Right lobe of liver (tissue), 6 donors: Measurements from ENCODE around the gene PPA1. TPM values are rescaled to one million over a fixed set of nuclear protein-coding genes. Genes with fewer than 3 reads are reported as not detected.

ENCODE experiments used
- ATAC-seq, 4 donors: fragments of 200-7000 bp; cut with Tn5 transposase; one replicate each; pipeline ENCODE4 v1.9.1; 2020; ENCODE audit warnings: mild to moderate bottlenecking in 4 of 4, moderate library complexity in 4 of 4
- DNase-seq, 3 donors: peaks; one replicate each; pipeline ENCODE4 v3.0.0-alpha.2; 2020
- H3K27ac ChIP-seq, 3 donors: fragments of 200-600 bp; one replicate each; pipeline ENCODE4 v1.8.0; 2022
- H3K27me3 ChIP-seq, 2 donors: fragments of 200-600 bp; one replicate each; pipeline ENCODE4 v1.8.0; 2022
- H3K36me3 ChIP-seq, 4 donors: fragments of 200-600 bp; sonication (generic) in 1 of 4; one replicate each; pipeline versions ENCODE4 v1.5.1 to v1.8.0; 2017 to 2022; ENCODE audit warnings: control low read depth in 1 of 4
- H3K4me1 ChIP-seq, 4 donors: fragments of 200-600 bp; sonication (generic) in 1 of 4; one replicate each; pipeline versions ENCODE4 v1.5.1 to v1.8.0; 2017 to 2022; ENCODE audit warnings: control low read depth in 1 of 4
- H3K4me3 ChIP-seq, 3 donors: fragments of 200-600 bp; one replicate each; pipeline ENCODE4 v1.8.0; 2022
- H3K9me3 ChIP-seq, 4 donors: fragments of 200-600 bp; sonication (generic) in 1 of 4; one replicate each; pipeline versions ENCODE4 v1.5.1 to v1.8.0; 2017 to 2022; ENCODE audit warnings: control low read depth in 1 of 4
- CTCF ChIP-seq, 4 donors: fragments of 200-600 bp in 3 of 4; fragments of 450-650 bp in 1 of 4; IDR thresholded peaks; one replicate each; pipeline versions ENCODE4 v1.5.1 to v1.8.0; 2016 to 2022; ENCODE audit warnings: antibody characterized with exemption in 4 of 4, mild to moderate bottlenecking in 2 of 4
- POLR2A ChIP-seq: fragments of 450-650 bp; IDR thresholded peaks from one replicate; pipeline ENCODE4 v1.6.1; 2017; ENCODE audit warnings: antibody characterized with exemption, mild to moderate bottlenecking
- WGBS: methylation state at CpG from one replicate; pipeline ENCODE4 v1.1.6; 2018; ENCODE audit warnings: low coverage, low lambda C conversion rate; ENCODE audit not compliant: insufficient coverage; ENCODE audit errors: missing lambda C conversion rate; 5-methylcytosine and 5-hydroxymethylcytosine counted together
- intact Hi-C, 2 donors: fragments of 100-400 bp; cut with DNase I; formaldehyde crosslinking; loops; one replicate each; pipeline versions ENCODE4 v1.11.2 to v1.14.1; 2022
- total RNA-seq, 6 experiments: library from RNA; depleted of rRNA in 2 of 6; stranded (reverse); fragments of >200 nt in 2 of 6; fragmentation: NEBNext Ultra II Directional in 3 of 6; extraction: Animal tissue kit (Norgen Biotek cat#: 25700) in 3 of 6; gene quantifications; one replicate each; pipeline versions ENCODE4 v1.1.0 to v1.2.4, GENCODE V29; 2016 to 2023
- donor health status: DM: no; HTN: yes; CAD: no.
- donor health status: DM: no; HTN: no; CAD: no.
- donor health status: DM: no; HTN: no; CAD: no.
- donor health status: DM: no; HTN: yes; CAD: no.
- donor health status: DM: no; HTN: yes; CAD: no.

Gene PPA1
- total RNA-seq, 6 experiments from 2014 or later, result 64.8 to 133 (median 95.7) TPM

- TF ChIP-seq POLR2A (no peak), CTCF (IDR thresholded peaks at IDR 0.05) (no peak)
- no peaks in the 10 kb centered on the region for H3K4me1 ChIP-seq
- WGBS, result 74% methylated on average over 3 of the region's 4 CpGs
- intact Hi-C loops, result no loop called here
- H3K27me3 ChIP-seq, result no peaks in the 10 kb centered on the region
- H3K27ac ChIP-seq, result no peak overlapping the region
- no peaks in the 10 kb centered on the region for H3K9me3 ChIP-seq
- H3K36me3 ChIP-seq, result no peaks in the 10 kb centered on the region
- ATAC-seq (no peak), DNase-seq (no peak)
- no peak overlapping the region for H3K4me3 ChIP-seq
Measured at GRCh38 chr10:70178139-70178725, 55.0 kb downstream of the PPA1 start.

- H3K27ac ChIP-seq, result no peak overlapping the region
- no peak for ATAC-seq
- intact Hi-C loops, result no loop called here
- no peak for TF ChIP-seq CTCF (IDR thresholded peaks at IDR 0.05)
- TF ChIP-seq POLR2A, result no peak
- DNase-seq, result no peak
- no peaks in the 10 kb centered on the region for H3K27me3 ChIP-seq
- 88% methylated on average over 6 of the region's 6 CpGs for WGBS
- H3K36me3 ChIP-seq, result no peaks in the 10 kb centered on the region
- H3K4me3 ChIP-seq, result no peak overlapping the region
- H3K9me3 ChIP-seq, result no peaks in the 10 kb centered on the region
- no peaks in the 10 kb centered on the region for H3K4me1 ChIP-seq
Measured at GRCh38 chr10:70176441-70176840, 56.8 kb downstream of the PPA1 start.

GRCh38 chr10:70175516-70175915, 57.7 kb downstream of the PPA1 start:
- ATAC-seq (no peak), DNase-seq (no peak)
- no peaks in the 10 kb centered on the region for H3K36me3 ChIP-seq
- no peaks in the 10 kb centered on the region for H3K9me3 ChIP-seq
- TF ChIP-seq POLR2A (no peak), CTCF (IDR thresholded peaks at IDR 0.05) (no peak)
- H3K4me1 ChIP-seq, result peaks cover 0 to 3% (median 0%) of the 10 kb centered on the region in 4 donors
- no peak overlapping the region for H3K27ac ChIP-seq
- WGBS, result 81% methylated on average over 3 of the region's 3 CpGs
- intact Hi-C loops, result no loop called here
- no peaks in the 10 kb centered on the region for H3K27me3 ChIP-seq
- H3K4me3 ChIP-seq, result no peak overlapping the region

GRCh38 chr10:70174058-70174741, 59.0 kb downstream of the PPA1 start:
- Histone ChIP-seq H3K27me3 (no peaks in the 10 kb centered on the region), H3K4me3 (no peak overlapping the region), H3K27ac (no peak overlapping the region), H3K36me3 (no peaks in the 10 kb centered on the region), H3K4me1 (peaks cover 0 to 3% (median 0%) of the 10 kb centered on the region in 4 donors), H3K9me3 (no peaks in the 10 kb centered on the region)
- WGBS, result 38% methylated on average over 4 of the region's 4 CpGs
- ATAC-seq (no peak), DNase-seq (no peak)
- TF ChIP-seq CTCF (IDR thresholded peaks at IDR 0.05) (no peak), POLR2A (no peak)
- intact Hi-C loops, result no loop called here
